Retinal pigment epithelial cell (primary cell): ENCODE measurements around the gene GPC5.
A peak's percentile ranks its signal among the peaks of the same experiment; 100 is the strongest.
"Not testable (repeated sequence)": the region's sequence is repeated elsewhere in the genome, so short reads cannot be mapped to it uniquely, and the experiment has no call there.

Source experiments
- DNase-seq: peaks from one replicate; pipeline ENCODE4 v3.0.0-alpha.2; 2010; ENCODE audit warnings: low read depth
- H3K4me3 ChIP-seq: 2 replicates; pipeline ENCODE4 v1.5.1; 2011; ENCODE audit warnings: mild to moderate bottlenecking, low read length, control low read depth, moderate library complexity
- CTCF ChIP-seq: conservative IDR thresholded peaks from 2 replicates; pipeline ENCODE4 v1.5.1; 2011; ENCODE audit warnings: low read depth, low read length, control low read depth, inconsistent platforms

GPC5 gene

GRCh38 chr13:91774397-91774796, 376.0 kb downstream of the GPC5 start:
- no peak overlapping the region for H3K4me3 ChIP-seq
- no peak for DNase-seq
- TF ChIP-seq CTCF, result no peak

GRCh38 chr13:91776611-91777193, 378.3 kb downstream of the GPC5 start:
- DNase-seq, result no peak
- no peak overlapping the region for H3K4me3 ChIP-seq
- TF ChIP-seq CTCF, result no peak

- no peak for DNase-seq
- H3K4me3 ChIP-seq, result no peak overlapping the region
- no peak for TF ChIP-seq CTCF
Measured at GRCh38 chr13:91778123-91778522, 379.7 kb downstream of the GPC5 start.

- TF ChIP-seq CTCF, result peak; percentile 45
- DNase-seq, H3K4me3 ChIP-seq: not testable (repeated sequence)
Measured at GRCh38 chr13:91781982-91782691, 383.7 kb downstream of the GPC5 start.

DNA sequence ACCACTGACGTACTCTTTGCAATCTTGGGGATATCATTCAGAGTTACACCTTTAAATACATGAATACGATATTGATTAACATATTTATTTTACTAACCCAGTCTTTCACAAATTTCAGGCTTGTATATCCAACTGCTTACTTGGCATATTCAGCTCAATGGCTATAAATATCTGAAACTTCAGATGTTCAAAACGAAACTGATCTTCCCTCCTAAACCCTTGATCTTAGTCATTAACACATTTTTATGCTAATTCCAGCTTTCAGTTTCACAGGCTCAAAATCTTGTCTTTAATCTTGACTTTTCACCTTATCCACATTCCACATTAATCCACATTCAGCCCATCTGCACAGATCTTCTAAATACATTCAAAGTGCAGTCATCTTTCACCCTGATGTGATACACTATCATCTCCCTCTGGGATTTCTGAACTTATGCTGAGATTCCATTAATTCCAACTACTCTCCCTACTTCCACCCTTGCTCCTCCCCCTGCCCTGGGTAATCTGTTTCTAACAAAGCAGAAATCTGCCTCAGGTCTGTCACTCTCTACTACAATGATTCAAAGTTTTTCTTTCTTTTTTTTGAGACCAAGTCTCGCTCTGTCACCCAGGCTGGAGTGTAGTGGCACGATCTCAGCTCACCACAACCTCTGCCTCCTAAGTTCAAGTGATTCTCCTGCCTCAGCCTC, 387.2 kb downstream of the GPC5 start:
- DNase-seq, result no peak
- TF ChIP-seq CTCF, result no peak
- H3K4me3 ChIP-seq, result no peak overlapping the region

DNA sequence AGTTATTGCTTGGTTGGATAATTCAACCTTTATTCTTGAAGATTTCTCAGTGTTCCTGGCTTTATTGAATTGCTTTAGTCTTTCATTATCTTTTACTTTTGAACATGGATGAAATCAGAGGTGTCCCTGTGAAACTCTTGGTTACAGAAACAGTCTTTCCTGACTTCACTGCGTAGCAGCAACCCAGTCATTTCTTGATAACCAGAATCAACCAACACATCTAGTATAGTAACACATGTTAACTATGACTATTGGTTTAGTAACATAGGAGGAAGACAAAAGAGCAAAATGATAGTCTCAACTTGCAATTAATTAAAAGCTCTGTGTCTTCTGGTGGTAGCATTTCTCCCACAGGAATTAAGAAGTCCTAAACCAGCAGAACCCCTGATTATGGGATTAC, 393.6 kb downstream of the GPC5 start:
- TF ChIP-seq CTCF, result no peak
- no peak overlapping the region for H3K4me3 ChIP-seq
- no peak for DNase-seq
